ENCODE measurements around the gene SULT4A1. TPM values are rescaled to one million over a fixed set of nuclear protein-coding genes. Genes with fewer than 3 reads are reported as not detected.

The SULT4A1 gene
- total RNA-seq, 1 experiment from 2014 or later, result 0.15 TPM

DNA sequence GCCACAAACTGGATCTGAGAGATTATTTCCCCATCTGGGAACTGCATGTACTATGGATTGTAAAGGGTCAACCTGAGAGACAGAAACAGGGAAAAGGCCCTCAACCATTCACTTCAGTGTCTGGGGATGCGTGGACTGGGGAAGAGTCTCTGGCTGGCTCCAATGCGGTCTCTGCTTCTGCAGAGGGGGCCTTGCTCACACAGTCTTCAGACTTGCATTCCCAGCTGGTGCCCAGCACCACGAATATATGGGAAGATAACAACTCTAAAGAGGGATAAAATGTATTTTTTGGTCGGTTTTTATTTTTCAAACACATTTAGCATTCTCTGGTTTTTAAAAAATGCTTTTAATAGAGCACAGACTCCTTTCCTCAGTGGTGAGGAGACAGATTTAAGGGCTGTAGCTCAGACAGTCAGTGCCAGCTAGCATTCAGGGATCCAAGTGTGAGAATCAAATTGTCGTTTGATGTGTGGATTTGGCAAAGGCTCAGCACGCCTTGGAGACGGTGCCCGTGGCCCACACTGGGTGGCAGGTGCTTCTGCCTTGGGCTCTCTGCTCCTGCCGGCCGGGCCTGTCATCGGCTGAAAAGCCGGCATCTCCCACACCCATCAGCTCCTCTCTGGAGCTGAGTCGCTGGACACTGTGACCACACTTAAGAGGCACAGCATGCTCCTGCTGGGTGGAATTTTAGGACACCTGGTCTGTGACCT lies 42.2 kb downstream of the SULT4A1 start:
- DNase-seq (ENCODE audit: low spot score), result no peak
- H3K4me3 ChIP-seq (ENCODE audit: low read depth, low read length, poor library complexity, severe bottlenecking), result no peak overlapping the region
- H3K4me1 ChIP-seq (ENCODE audit: insufficient read depth, low read length, poor library complexity, severe bottlenecking), result no peaks in the 10 kb centered on the region
- no peak for TF ChIP-seq EZH2 (IDR thresholded peaks at IDR 0.05; ENCODE audit: borderline replicate concordance, low read depth, low read length, poor library complexity, severe bottlenecking)
- TF ChIP-seq, protein P1, sequence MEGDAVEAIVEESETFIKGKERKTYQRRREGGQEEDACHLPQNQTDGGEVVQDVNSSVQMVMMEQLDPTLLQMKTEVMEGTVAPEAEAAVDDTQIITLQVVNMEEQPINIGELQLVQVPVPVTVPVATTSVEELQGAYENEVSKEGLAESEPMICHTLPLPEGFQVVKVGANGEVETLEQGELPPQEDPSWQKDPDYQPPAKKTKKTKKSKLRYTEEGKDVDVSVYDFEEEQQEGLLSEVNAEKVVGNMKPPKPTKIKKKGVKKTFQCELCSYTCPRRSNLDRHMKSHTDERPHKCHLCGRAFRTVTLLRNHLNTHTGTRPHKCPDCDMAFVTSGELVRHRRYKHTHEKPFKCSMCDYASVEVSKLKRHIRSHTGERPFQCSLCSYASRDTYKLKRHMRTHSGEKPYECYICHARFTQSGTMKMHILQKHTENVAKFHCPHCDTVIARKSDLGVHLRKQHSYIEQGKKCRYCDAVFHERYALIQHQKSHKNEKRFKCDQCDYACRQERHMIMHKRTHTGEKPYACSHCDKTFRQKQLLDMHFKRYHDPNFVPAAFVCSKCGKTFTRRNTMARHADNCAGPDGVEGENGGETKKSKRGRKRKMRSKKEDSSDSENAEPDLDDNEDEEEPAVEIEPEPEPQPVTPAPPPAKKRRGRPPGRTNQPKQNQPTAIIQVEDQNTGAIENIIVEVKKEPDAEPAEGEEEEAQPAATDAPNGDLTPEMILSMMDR (conservative IDR thresholded peaks at IDR 0.05; ENCODE audit: low read depth, low read length), result no peak
- no peaks in the 10 kb centered on the region for H3K27me3 ChIP-seq (replicated peaks; ENCODE audit: insufficient read depth, low read depth, low read length, poor library complexity)
- BruUV-seq (replicated peaks), result no TSS peak
- ChIA-PET POLR2A (ENCODE audit: low non-redundant PET) (interaction anchor here (0.6 kb wide), 1 partner anchor 766 kb away, joined by 6 read pairs; no protein-coding TSS in a partner anchor), CTCF (no interaction called here)
- H3K9me3 ChIP-seq (ENCODE audit: low read depth, low read length, poor library complexity, severe bottlenecking), result no peaks in the 10 kb centered on the region
- intact Hi-C loops (cut with micrococcal nuclease; ENCODE audit: unreplicated experiment), result no loop called here
- H3K36me3 ChIP-seq (ENCODE audit: insufficient read depth, low read length, poor library complexity, severe bottlenecking), result no peaks in the 10 kb centered on the region
- H3K27ac ChIP-seq (ENCODE audit: low read depth, low read length, poor library complexity, severe bottlenecking), result no peak overlapping the region

DNA sequence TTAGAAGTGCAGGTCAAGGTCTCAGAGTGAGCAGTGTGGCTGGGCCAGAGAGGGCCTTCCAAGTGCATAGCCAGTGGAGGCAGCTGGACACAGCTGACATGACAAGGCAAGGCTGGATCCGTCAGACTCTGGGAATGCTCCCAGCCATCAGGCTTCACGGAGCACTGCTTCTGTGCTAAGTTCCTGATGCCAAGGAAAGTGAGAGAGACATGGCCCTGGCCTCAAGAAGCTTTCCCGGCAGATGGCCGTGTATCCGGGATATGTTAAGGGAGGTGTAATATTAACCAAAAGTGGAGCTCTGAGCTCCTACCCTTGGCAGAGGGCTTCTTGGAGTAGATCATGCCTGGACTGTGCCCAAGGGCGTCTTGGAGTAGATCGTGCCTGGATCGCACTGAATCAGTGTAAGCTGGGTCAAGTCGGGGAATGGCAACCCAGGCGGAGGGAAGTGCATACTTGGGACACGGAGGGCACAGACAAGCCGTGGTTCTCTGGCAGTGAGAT lies 42.8 kb downstream of the SULT4A1 start:
- POLR2A ChIA-PET (ENCODE audit: low non-redundant PET), result interaction anchor here (0.6 kb wide), 1 partner anchor 765 kb away, joined by 6 read pairs; no protein-coding TSS in a partner anchor
- Histone ChIP-seq H3K27me3 (replicated peaks; ENCODE audit: insufficient read depth, low read depth, low read length, poor library complexity) (no peaks in the 10 kb centered on the region), H3K36me3 (ENCODE audit: insufficient read depth, low read length, poor library complexity, severe bottlenecking) (no peaks in the 10 kb centered on the region), H3K9me3 (ENCODE audit: low read depth, low read length, poor library complexity, severe bottlenecking) (no peaks in the 10 kb centered on the region), H3K4me3 (ENCODE audit: low read depth, low read length, poor library complexity, severe bottlenecking) (no peak overlapping the region), H3K4me1 (ENCODE audit: insufficient read depth, low read length, poor library complexity, severe bottlenecking) (no peaks in the 10 kb centered on the region), H3K27ac (ENCODE audit: low read depth, low read length, poor library complexity, severe bottlenecking) (no peak overlapping the region)
- TF ChIP-seq EZH2 (IDR thresholded peaks at IDR 0.05; ENCODE audit: borderline replicate concordance, low read depth, low read length, poor library complexity, severe bottlenecking), result no peak
- TF ChIP-seq, protein P1 (conservative IDR thresholded peaks at IDR 0.05; ENCODE audit: low read depth, low read length), result no peak
- BruUV-seq (replicated peaks), result no TSS peak
- no peak for DNase-seq (ENCODE audit: low spot score)
- CTCF ChIA-PET, result no interaction called here
- intact Hi-C loops (cut with micrococcal nuclease; ENCODE audit: unreplicated experiment), result no loop called here

DNA sequence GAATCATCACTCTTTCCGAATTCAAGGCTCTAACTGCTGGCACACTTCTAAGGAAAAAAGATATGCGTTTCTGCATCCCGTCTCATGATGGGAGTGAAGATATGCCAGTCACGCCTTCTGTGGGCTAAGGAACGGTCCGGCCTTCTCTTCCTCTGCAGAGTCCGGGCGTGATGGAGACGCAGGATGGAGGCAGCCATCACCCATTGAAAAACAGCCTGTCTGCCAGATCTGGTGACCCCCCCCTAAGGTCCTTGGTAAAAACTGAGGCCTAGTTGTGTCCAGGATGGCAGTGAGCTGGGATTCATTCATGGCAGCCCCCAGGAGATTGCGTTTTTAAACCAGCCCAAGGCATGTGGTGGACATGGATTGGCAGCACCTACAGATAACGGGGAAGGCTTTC lies 43.3 kb downstream of the SULT4A1 start:
- H3K4me1 ChIP-seq (ENCODE audit: insufficient read depth, low read length, poor library complexity, severe bottlenecking), result no peaks in the 10 kb centered on the region
- intact Hi-C loops (cut with micrococcal nuclease; ENCODE audit: unreplicated experiment), result no loop called here
- BruUV-seq (replicated peaks), result no TSS peak
- no peak overlapping the region for H3K4me3 ChIP-seq (ENCODE audit: low read depth, low read length, poor library complexity, severe bottlenecking)
- H3K9me3 ChIP-seq (ENCODE audit: low read depth, low read length, poor library complexity, severe bottlenecking), result no peaks in the 10 kb centered on the region
- no peaks in the 10 kb centered on the region for H3K27me3 ChIP-seq (replicated peaks; ENCODE audit: insufficient read depth, low read depth, low read length, poor library complexity)
- CTCF ChIA-PET, result no interaction called here
- no peak for DNase-seq (ENCODE audit: low spot score)
- POLR2A ChIA-PET (ENCODE audit: low non-redundant PET), result no interaction called here
- TF ChIP-seq, protein P1 (conservative IDR thresholded peaks at IDR 0.05; ENCODE audit: low read depth, low read length), result no peak
- no peak for TF ChIP-seq EZH2 (IDR thresholded peaks at IDR 0.05; ENCODE audit: borderline replicate concordance, low read depth, low read length, poor library complexity, severe bottlenecking)
- H3K36me3 ChIP-seq (ENCODE audit: insufficient read depth, low read length, poor library complexity, severe bottlenecking), result no peaks in the 10 kb centered on the region
- H3K27ac ChIP-seq (ENCODE audit: low read depth, low read length, poor library complexity, severe bottlenecking), result no peak overlapping the region
